HG03521 (cell line): ENCODE results near the gene E2F2.

Experiments
- ATAC-seq: cut with Tn5 transposase; IDR thresholded peaks from one replicate; pipeline ENCODE4 v1.9.1; 2021; ENCODE audit warnings: mild to moderate bottlenecking, moderate library complexity; ENCODE audit not compliant: unreplicated experiment

Gene E2F2

GRCh38 chr1:23489842-23490241, 41.2 kb downstream of the E2F2 start:
- no peak for ATAC-seq

- no peak for ATAC-seq
Measured at GRCh38 chr1:23485002-23485332, 46.1 kb downstream of the E2F2 start.

- ATAC-seq = no peak
Measured at GRCh38 chr1:23484253-23485001, 46.6 kb downstream of the E2F2 start.

- no peak for ATAC-seq
Measured at GRCh38 chr1:23483321-23484252, 47.4 kb downstream of the E2F2 start, which contains the start of gene ASAP3. Gene ASAP3 (minus strand): TSS chr1:23484179. CDS start chr1:23484133, 46 bp downstream.

- ATAC-seq = no peak
Measured at GRCh38 chr1:23481904-23482303, 49.1 kb downstream of the E2F2 start.

- ATAC-seq = no peak
Measured at GRCh38 chr1:23481026-23481597, 49.9 kb downstream of the E2F2 start.

GRCh38 chr1:23480187-23481025, 50.6 kb downstream of the E2F2 start:
- ATAC-seq = no peak

- ATAC-seq = no peak
Measured at GRCh38 chr1:23479666-23479941, 51.4 kb downstream of the E2F2 start.

- ATAC-seq = no peak
Measured at GRCh38 chr1:23478896-23479665, 52.0 kb downstream of the E2F2 start.

GRCh38 chr1:23477359-23478144, 53.5 kb downstream of the E2F2 start:
- ATAC-seq = no peak

GRCh38 chr1:23475641-23476040, 55.4 kb downstream of the E2F2 start:
- no peak for ATAC-seq

- ATAC-seq = no peak
Measured at GRCh38 chr1:23475134-23475628, 55.9 kb downstream of the E2F2 start.

GRCh38 chr1:23473037-23473800, 57.8 kb downstream of the E2F2 start:
- no peak for ATAC-seq

- no peak for ATAC-seq
Measured at GRCh38 chr1:23472351-23473036, 58.5 kb downstream of the E2F2 start.

GRCh38 chr1:23471473-23472075, 59.5 kb downstream of the E2F2 start:
- no peak for ATAC-seq

- no peak for ATAC-seq
Measured at GRCh38 chr1:23470282-23471070, 60.6 kb downstream of the E2F2 start.
